ENCODE measurements around the gene CBR3. TPM values are rescaled to one million over a fixed set of nuclear protein-coding genes. Genes with fewer than 3 reads are reported as not detected.
A peak's percentile ranks its signal among the peaks of the same experiment; 100 is the strongest.

CBR3 gene
- total RNA-seq, 1 experiment from 2014 or later, result 1.6 TPM

- H3K4me3 ChIP-seq (ENCODE audit: low read depth in 2 of 2, low read length in 2 of 2), result no peak overlapping the region
- H3K4me1 ChIP-seq (ENCODE audit: control insufficient read depth, insufficient read depth, low read length), result peaks cover 4% of the 10 kb centered on the region; the same call in 1 of the 2 replicates
- H3K36me3 ChIP-seq (ENCODE audit: control insufficient read depth, insufficient read depth, low read length), result no peaks in the 10 kb centered on the region; the same call in 1 of the 2 replicates
- no TSS peak for BruUV-seq (replicated peaks)
- TF ChIP-seq POLR2AphosphoS5 (IDR thresholded peaks at IDR 0.05; ENCODE audit: low read depth, low read length), result no peak
- TF ChIP-seq, protein P1, sequence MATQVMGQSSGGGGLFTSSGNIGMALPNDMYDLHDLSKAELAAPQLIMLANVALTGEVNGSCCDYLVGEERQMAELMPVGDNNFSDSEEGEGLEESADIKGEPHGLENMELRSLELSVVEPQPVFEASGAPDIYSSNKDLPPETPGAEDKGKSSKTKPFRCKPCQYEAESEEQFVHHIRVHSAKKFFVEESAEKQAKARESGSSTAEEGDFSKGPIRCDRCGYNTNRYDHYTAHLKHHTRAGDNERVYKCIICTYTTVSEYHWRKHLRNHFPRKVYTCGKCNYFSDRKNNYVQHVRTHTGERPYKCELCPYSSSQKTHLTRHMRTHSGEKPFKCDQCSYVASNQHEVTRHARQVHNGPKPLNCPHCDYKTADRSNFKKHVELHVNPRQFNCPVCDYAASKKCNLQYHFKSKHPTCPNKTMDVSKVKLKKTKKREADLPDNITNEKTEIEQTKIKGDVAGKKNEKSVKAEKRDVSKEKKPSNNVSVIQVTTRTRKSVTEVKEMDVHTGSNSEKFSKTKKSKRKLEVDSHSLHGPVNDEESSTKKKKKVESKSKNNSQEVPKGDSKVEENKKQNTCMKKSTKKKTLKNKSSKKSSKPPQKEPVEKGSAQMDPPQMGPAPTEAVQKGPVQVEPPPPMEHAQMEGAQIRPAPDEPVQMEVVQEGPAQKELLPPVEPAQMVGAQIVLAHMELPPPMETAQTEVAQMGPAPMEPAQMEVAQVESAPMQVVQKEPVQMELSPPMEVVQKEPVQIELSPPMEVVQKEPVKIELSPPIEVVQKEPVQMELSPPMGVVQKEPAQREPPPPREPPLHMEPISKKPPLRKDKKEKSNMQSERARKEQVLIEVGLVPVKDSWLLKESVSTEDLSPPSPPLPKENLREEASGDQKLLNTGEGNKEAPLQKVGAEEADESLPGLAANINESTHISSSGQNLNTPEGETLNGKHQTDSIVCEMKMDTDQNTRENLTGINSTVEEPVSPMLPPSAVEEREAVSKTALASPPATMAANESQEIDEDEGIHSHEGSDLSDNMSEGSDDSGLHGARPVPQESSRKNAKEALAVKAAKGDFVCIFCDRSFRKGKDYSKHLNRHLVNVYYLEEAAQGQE (IDR thresholded peaks at IDR 0.05; ENCODE audit: insufficient read depth in 1 of 2, low read depth in 2 of 2, low read length in 1 of 2), result no peak
- ATAC-seq (no peak), DNase-seq (ENCODE audit: low read depth, low spot score) (no peak)
- intact Hi-C loops (cut with micrococcal nuclease; ENCODE audit: unreplicated experiment) (no loop called here), in situ Hi-C loops (cut with HindIII; ENCODE audit: low pct_unique_long_range_greater_than_20kb, low sequenced_read_pairs) (no loop called here)
- POLR2A ChIA-PET, result interaction anchor here (0.6 kb wide), 1 partner anchor 195 kb away, joined by 6 read pairs; no protein-coding TSS in a partner anchor
- no peaks in the 10 kb centered on the region for H3K9me3 ChIP-seq (ENCODE audit: control insufficient read depth, insufficient read depth, low read depth, low read length)
- no peaks in the 10 kb centered on the region for H3K27me3 ChIP-seq (ENCODE audit: control insufficient read depth, insufficient read depth, low read length)
- CTCF ChIA-PET, result no interaction called here
- no peak overlapping the region for H3K27ac ChIP-seq (ENCODE audit: low read length)
These were observed 25.9 kb downstream of the CBR3 start for GRCh38 chr21:36160850-36161178.

DNA sequence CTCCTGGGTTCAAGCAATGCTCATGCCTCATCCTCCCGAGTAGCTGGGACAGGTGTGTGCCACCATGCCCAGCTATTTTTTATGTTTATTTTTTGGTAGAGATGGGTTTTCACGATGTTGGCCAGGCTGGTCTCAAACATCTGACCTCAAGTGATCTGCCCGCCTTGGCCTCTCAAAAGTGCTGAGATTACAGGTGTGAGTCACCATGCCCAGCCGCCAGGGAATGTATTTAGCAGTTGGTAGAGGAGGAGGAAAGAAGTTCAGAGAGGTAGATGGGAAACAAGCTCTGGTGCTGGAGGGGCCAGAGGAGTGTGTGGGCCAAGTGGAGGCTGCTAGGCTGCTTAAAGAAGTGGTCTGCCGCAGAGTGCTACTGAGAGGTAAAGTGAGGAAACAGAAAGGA lies 27.8 kb downstream of the CBR3 start:
- CTCF ChIA-PET, result no interaction called here
- peaks cover 4% of the 10 kb centered on the region; the same call in 1 of the 2 replicates for H3K4me1 ChIP-seq (ENCODE audit: control insufficient read depth, insufficient read depth, low read length)
- BruUV-seq (replicated peaks), result no TSS peak
- POLR2A ChIA-PET, result no interaction called here
- H3K9me3 ChIP-seq (ENCODE audit: control insufficient read depth, insufficient read depth, low read depth, low read length), result no peaks in the 10 kb centered on the region
- no peak overlapping the region for H3K4me3 ChIP-seq (ENCODE audit: low read depth in 2 of 2, low read length in 2 of 2)
- intact Hi-C loops (cut with micrococcal nuclease; ENCODE audit: unreplicated experiment) (no loop called here), in situ Hi-C loops (cut with HindIII; ENCODE audit: low pct_unique_long_range_greater_than_20kb, low sequenced_read_pairs) (no loop called here)
- DNase-seq (ENCODE audit: low read depth, low spot score) (no peak), ATAC-seq (no peak)
- no peak for TF ChIP-seq SIN3A (IDR thresholded peaks at IDR 0.05; ENCODE audit: borderline replicate concordance, insufficient read depth, low read depth, low read length)
- TF ChIP-seq POLR2AphosphoS5 (IDR thresholded peaks at IDR 0.05; ENCODE audit: low read depth, low read length), result no peak
- no peak for TF ChIP-seq TCF7L2 (IDR thresholded peaks at IDR 0.05; ENCODE audit: low read depth, low read length)
- H3K27ac ChIP-seq (ENCODE audit: low read length), result no peak overlapping the region
- no peaks in the 10 kb centered on the region for H3K27me3 ChIP-seq (ENCODE audit: control insufficient read depth, insufficient read depth, low read length)
- no peaks in the 10 kb centered on the region for H3K36me3 ChIP-seq (ENCODE audit: control insufficient read depth, insufficient read depth, low read length)

DNA sequence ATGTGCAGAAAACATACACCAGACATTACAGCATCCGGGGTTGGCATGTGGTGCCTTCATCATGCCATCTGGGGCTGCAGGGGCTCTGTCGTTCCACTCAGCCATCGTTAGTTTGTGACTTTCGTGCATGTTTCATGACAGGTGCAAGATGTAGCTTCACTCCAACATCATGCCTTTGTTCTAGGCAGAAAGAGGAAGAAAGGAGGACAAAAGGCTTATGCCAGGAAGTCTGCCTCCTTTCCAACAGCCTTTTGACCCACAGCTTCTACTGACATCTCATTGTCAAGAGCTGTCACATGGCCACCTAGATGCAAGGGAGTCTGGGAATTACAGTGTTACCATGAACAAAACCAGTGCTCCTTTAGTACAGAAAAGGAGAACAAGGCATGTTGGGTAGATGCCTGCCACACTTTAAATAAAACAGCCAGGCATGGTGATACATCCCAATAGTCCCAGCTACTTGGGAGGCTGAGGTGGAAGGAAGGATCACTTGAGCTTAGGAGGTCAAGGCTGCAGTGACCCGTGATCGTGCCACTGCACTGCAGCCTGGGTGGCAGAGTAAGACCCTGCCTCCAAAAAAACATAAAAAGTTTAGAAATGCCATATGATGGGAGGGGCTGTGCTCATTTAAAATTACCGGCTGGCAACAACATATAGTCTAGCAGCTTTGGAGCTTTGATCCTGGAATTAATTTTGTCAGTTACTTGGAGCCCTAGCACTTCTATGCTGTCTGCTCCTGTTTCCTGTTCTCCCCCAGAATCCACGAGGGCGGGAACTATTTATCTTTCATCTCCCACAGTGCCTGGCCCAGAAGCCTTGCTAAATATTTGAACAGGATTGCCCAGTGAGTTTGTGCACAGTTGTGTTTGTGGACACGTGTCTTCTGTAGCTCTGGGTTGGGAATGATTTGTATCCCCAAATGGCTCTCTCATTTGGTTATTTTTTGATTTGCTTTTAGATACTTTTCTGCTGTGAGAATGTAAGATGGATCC lies 29.2 kb downstream of the CBR3 start:
- TF ChIP-seq POLR2AphosphoS5 (IDR thresholded peaks at IDR 0.05; ENCODE audit: low read depth, low read length) (no peak), SIN3A (IDR thresholded peaks at IDR 0.05; ENCODE audit: borderline replicate concordance, insufficient read depth, low read depth, low read length) (no peak), TCF7L2 (IDR thresholded peaks at IDR 0.05; ENCODE audit: low read depth, low read length) (no peak)
- TF ChIP-seq, protein P2, sequence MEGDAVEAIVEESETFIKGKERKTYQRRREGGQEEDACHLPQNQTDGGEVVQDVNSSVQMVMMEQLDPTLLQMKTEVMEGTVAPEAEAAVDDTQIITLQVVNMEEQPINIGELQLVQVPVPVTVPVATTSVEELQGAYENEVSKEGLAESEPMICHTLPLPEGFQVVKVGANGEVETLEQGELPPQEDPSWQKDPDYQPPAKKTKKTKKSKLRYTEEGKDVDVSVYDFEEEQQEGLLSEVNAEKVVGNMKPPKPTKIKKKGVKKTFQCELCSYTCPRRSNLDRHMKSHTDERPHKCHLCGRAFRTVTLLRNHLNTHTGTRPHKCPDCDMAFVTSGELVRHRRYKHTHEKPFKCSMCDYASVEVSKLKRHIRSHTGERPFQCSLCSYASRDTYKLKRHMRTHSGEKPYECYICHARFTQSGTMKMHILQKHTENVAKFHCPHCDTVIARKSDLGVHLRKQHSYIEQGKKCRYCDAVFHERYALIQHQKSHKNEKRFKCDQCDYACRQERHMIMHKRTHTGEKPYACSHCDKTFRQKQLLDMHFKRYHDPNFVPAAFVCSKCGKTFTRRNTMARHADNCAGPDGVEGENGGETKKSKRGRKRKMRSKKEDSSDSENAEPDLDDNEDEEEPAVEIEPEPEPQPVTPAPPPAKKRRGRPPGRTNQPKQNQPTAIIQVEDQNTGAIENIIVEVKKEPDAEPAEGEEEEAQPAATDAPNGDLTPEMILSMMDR (IDR thresholded peaks at IDR 0.05), result no peak
- TF ChIP-seq, protein P1 (IDR thresholded peaks at IDR 0.05; ENCODE audit: insufficient read depth in 1 of 2, low read depth in 2 of 2, low read length in 1 of 2), result no peak
- POLR2A ChIA-PET, result interaction anchor here (0.6 kb wide), 1 partner anchor 156 kb away, joined by 6 read pairs; no protein-coding TSS in a partner anchor
- intact Hi-C loops (cut with micrococcal nuclease; ENCODE audit: unreplicated experiment), result no loop called here
- DNase-seq (ENCODE audit: low read depth, low spot score) (no peak), ATAC-seq (no peak)
- Histone ChIP-seq H3K27me3 (ENCODE audit: control insufficient read depth, insufficient read depth, low read length) (no peaks in the 10 kb centered on the region), H3K4me3 (ENCODE audit: low read depth in 2 of 2, low read length in 2 of 2) (no peak overlapping the region), H3K9me3 (ENCODE audit: control insufficient read depth, insufficient read depth, low read depth, low read length) (no peaks in the 10 kb centered on the region), H3K4me1 (ENCODE audit: control insufficient read depth, insufficient read depth, low read length) (peaks cover 4% of the 10 kb centered on the region; the same call in 1 of the 2 replicates), H3K36me3 (ENCODE audit: control insufficient read depth, insufficient read depth, low read length) (no peaks in the 10 kb centered on the region), H3K27ac (ENCODE audit: low read length) (peak overlapping the region; percentile 37; the same call in 1 of the 2 replicates)
- CTCF ChIA-PET, result no interaction called here
- BruUV-seq (replicated peaks), result no TSS peak
- in situ Hi-C loops (cut with HindIII; ENCODE audit: low pct_unique_long_range_greater_than_20kb, low sequenced_read_pairs), result no loop called here
